H1 (cell line): Measurements from ENCODE around the gene CAMK1G. TPM values are rescaled to one million over a fixed set of nuclear protein-coding genes. Genes with fewer than 3 reads are reported as not detected.

Experiments
- CTCF ChIA-PET: fragments of 300-600 bp; sonication (Branson Sonifier 250); formaldehyde crosslinking; loops from one replicate; lab custom pipeline; 2021; ENCODE audit not compliant: partially characterized antibody; lab: Charles Lee
- POLR2A ChIA-PET: fragments of 300-600 bp; sonication (Branson Sonifier 250); formaldehyde crosslinking; loops from one replicate; lab custom pipeline; 2021; ENCODE audit warnings: inconsistent platforms; ENCODE audit not compliant: partially characterized antibody; lab: Charles Lee
- DNase-seq, 2 experiments: peaks; one replicate each; pipeline versions ENCODE4 v3.0.0 to v3.0.0-alpha.2; 2010 to 2022; ENCODE audit warnings: low spot score in 2 of 2, low read depth in 1 of 2, mixed read lengths in 1 of 2
- FAIRE-seq: peaks from 2 replicates; lab custom pipeline; 2011; peaks lifted over from hg19 to GRCh38; lab: Jason Lieb, UNC
- H2AFZ ChIP-seq: 2 replicates; pipeline ENCODE4 v1.8.1; 2012; ENCODE audit warnings: low read length, inconsistent platforms
- H2AK5ac ChIP-seq: 2 replicates; pipeline ENCODE4 v1.6.1; 2013; ENCODE audit warnings: low read depth, low read length
- H2BK120ac ChIP-seq: replicated peaks from 2 replicates; pipeline ENCODE3; 2013; ENCODE audit warnings: low read depth, low read length, inconsistent platforms
- H2BK12ac ChIP-seq: 2 replicates; pipeline ENCODE4 v1.6.1; 2013; ENCODE audit warnings: low read depth, low read length
- H2BK15ac ChIP-seq: 2 replicates; pipeline ENCODE4 v1.6.1; 2013; ENCODE audit warnings: low read length
- H2BK20ac ChIP-seq: 2 replicates; pipeline ENCODE4 v1.6.1; 2013; ENCODE audit warnings: low read length
- H2BK5ac ChIP-seq: 2 replicates; pipeline ENCODE4 v1.6.1; 2013; ENCODE audit warnings: low read depth, low read length
- H3K14ac ChIP-seq: 2 replicates; pipeline ENCODE4 v1.6.1; 2013; ENCODE audit warnings: inconsistent platforms; ENCODE audit not compliant: insufficient read length
- H3K18ac ChIP-seq: 2 replicates; pipeline ENCODE4 v1.6.1; 2013; ENCODE audit warnings: low read length; ENCODE audit errors: extremely low read depth
- H3K23ac ChIP-seq: 2 replicates; pipeline ENCODE4 v1.6.1; 2013; ENCODE audit warnings: inconsistent platforms; ENCODE audit not compliant: insufficient read length
- H3K23me2 ChIP-seq: 2 replicates; pipeline ENCODE4 v1.6.1; 2013; ENCODE audit warnings: low read depth, low read length
- H3K27ac ChIP-seq: 2 replicates; pipeline ENCODE4 v1.6.1; 2011; ENCODE audit warnings: low read depth, low read length, inconsistent platforms
- H3K27me3 ChIP-seq, 4 experiments: replicated peaks in 1 of 4; 1 replicate in 1 of 4; 2 replicates in 3 of 4; pipeline versions ENCODE4 v1.6.1 to v1.8.1; 2011 to 2013; ENCODE audit warnings: low read length in 3 of 4, mild to moderate bottlenecking in 3 of 4, inconsistent platforms in 2 of 4, mixed read lengths in 2 of 4, moderate library complexity in 1 of 4; ENCODE audit not compliant: control insufficient read depth in 3 of 4, insufficient read depth in 3 of 4; ENCODE audit errors: extremely low read depth in 1 of 4
- H3K36me3 ChIP-seq, 4 experiments: 2 replicates each; pipeline versions ENCODE4 v1.6.1 to v1.8.1; 2011 to 2013; ENCODE audit warnings: mild to moderate bottlenecking in 4 of 4, low read length in 3 of 4, moderate library complexity in 2 of 4, control low read depth in 1 of 4, inconsistent platforms in 1 of 4; ENCODE audit not compliant: insufficient read depth in 4 of 4, control insufficient read depth in 2 of 4
- H3K4ac ChIP-seq: replicated peaks from 2 replicates; pipeline ENCODE3; 2013; ENCODE audit warnings: low read length, low read depth, mixed read lengths, inconsistent platforms; ENCODE audit not compliant: insufficient read length
- H3K4me1 ChIP-seq, 4 experiments: replicated peaks in 1 of 4; 1 replicate in 1 of 4; 2 replicates in 3 of 4; pipeline versions ENCODE4 v1.6.1 to v1.8.1; 2011 to 2013; ENCODE audit warnings: low read length in 3 of 4, inconsistent platforms in 2 of 4, mixed read lengths in 1 of 4; ENCODE audit not compliant: insufficient read depth in 4 of 4, control insufficient read depth in 3 of 4
- H3K4me2 ChIP-seq, 2 experiments: 2 replicates each; pipeline versions ENCODE4 v1.6.1 to v1.8.1; 2011 to 2013; ENCODE audit warnings: low read depth in 2 of 2, low read length in 2 of 2, control low read depth in 1 of 2, inconsistent platforms in 1 of 2, mild to moderate bottlenecking in 1 of 2; ENCODE audit not compliant: insufficient read depth in 1 of 2
- H3K4me3 ChIP-seq, 4 experiments: fragments of 200-600, 300-600 bp in 1 of 4; sonication (generic), shearing (Covaris generic), sonication (Bioruptor Twin) in 1 of 4; 2 replicates each; pipeline versions ENCODE4 v1.5.1 to v1.8.1; 2011 to 2016; ENCODE audit warnings: low read length in 4 of 4, low read depth in 3 of 4, control low read depth in 2 of 4, inconsistent platforms in 2 of 4, mild to moderate bottlenecking in 2 of 4, mixed read lengths in 1 of 4, moderate library complexity in 1 of 4; ENCODE audit not compliant: insufficient read depth in 2 of 4; ENCODE audit errors: extremely low read depth in 1 of 4
- H3K56ac ChIP-seq: replicated peaks from 2 replicates; pipeline ENCODE3; 2013; ENCODE audit warnings: low read depth, mild to moderate bottlenecking, mixed read lengths, low read length, inconsistent platforms; ENCODE audit not compliant: insufficient read length
- H3K79me1 ChIP-seq: 2 replicates; pipeline ENCODE4 v1.6.1; 2013; ENCODE audit warnings: low read depth, low read length, control low read depth
- H3K79me2 ChIP-seq, 2 experiments: 2 replicates each; pipeline versions ENCODE4 v1.6.1 to v1.8.1; 2012 to 2013; ENCODE audit warnings: low read length in 2 of 2, mild to moderate bottlenecking in 2 of 2, inconsistent platforms in 1 of 2; ENCODE audit not compliant: insufficient read depth in 2 of 2, control insufficient read depth in 1 of 2
- H3K9ac ChIP-seq, 4 experiments: replicated peaks in 1 of 4; 1 replicate in 1 of 4; 2 replicates in 3 of 4; pipeline versions ENCODE4 v1.6.1 to v1.8.1; 2011 to 2013; ENCODE audit warnings: low read depth in 3 of 4, low read length in 3 of 4, control low read depth in 2 of 4, mild to moderate bottlenecking in 2 of 4, moderate library complexity in 2 of 4, inconsistent platforms in 1 of 4; ENCODE audit errors: extremely low read depth in 1 of 4
- H3K9me3 ChIP-seq, 2 experiments: 2 replicates each; pipeline versions ENCODE4 v1.6.1 to v1.8.1; 2012 to 2013; ENCODE audit warnings: mild to moderate bottlenecking in 2 of 2, moderate library complexity in 2 of 2, control low read depth in 1 of 2, inconsistent platforms in 1 of 2, low read depth in 1 of 2, low read length in 1 of 2, mixed read lengths in 1 of 2; ENCODE audit not compliant: insufficient read depth in 2 of 2
- H4K20me1 ChIP-seq, 2 experiments: replicated peaks in 1 of 2; 2 replicates each; pipeline versions ENCODE3 to v1.8.1; 2011 to 2013; ENCODE audit warnings: inconsistent platforms in 2 of 2, low read length in 2 of 2, mild to moderate bottlenecking in 1 of 2; ENCODE audit not compliant: insufficient read depth in 2 of 2, control insufficient read depth in 1 of 2
- H4K5ac ChIP-seq: 2 replicates; pipeline ENCODE4 v1.6.1; 2013; ENCODE audit warnings: low read length, low read depth, mixed read lengths, inconsistent platforms; ENCODE audit not compliant: insufficient read length
- H4K8ac ChIP-seq: 2 replicates; pipeline ENCODE4 v1.8.0; 2013; ENCODE audit warnings: mild to moderate bottlenecking, moderate library complexity, low read length, inconsistent platforms; ENCODE audit not compliant: insufficient read depth; ENCODE audit errors: extremely low read depth
- H4K91ac ChIP-seq: replicated peaks from 2 replicates; pipeline ENCODE3; 2013; ENCODE audit warnings: low read length, mixed read lengths, inconsistent platforms; ENCODE audit not compliant: insufficient read length
- ATF2 ChIP-seq: IDR thresholded peaks from 2 replicates; pipeline ENCODE4 v1.6.1; 2012; ENCODE audit warnings: low read length, inconsistent platforms
- EGR1 ChIP-seq: IDR thresholded peaks from 2 replicates; pipeline ENCODE4 v1.6.1; 2011; ENCODE audit warnings: low read depth, low read length, borderline replicate concordance
- GABPA ChIP-seq: IDR thresholded peaks from 2 replicates; pipeline ENCODE4 v1.6.1; 2011; ENCODE audit warnings: mild to moderate bottlenecking, low read length, moderate library complexity, borderline replicate concordance; ENCODE audit not compliant: insufficient read depth
- GTF2F1 ChIP-seq: IDR thresholded peaks from 2 replicates; pipeline ENCODE4 v1.6.1; 2012; ENCODE audit warnings: low read depth, low read length, improper control_type of control experiment, borderline replicate concordance
- HDAC2 ChIP-seq, 2 experiments: fragments of 300-600 bp in 1 of 2; sonication (generic) in 1 of 2; IDR thresholded peaks; 2 replicates each; pipeline ENCODE4 v1.6.1; 2011 to 2012; ENCODE audit warnings: low read depth in 2 of 2, low read length in 2 of 2, mild to moderate bottlenecking in 2 of 2, moderate library complexity in 2 of 2, borderline replicate concordance in 1 of 2, inconsistent platforms in 1 of 2
- HDAC6 ChIP-seq: IDR thresholded peaks from one replicate; pipeline ENCODE4 v1.7.1; 2012; ENCODE audit warnings: low read depth, mild to moderate bottlenecking, inconsistent platforms, low read length, moderate library complexity
- SIX5 ChIP-seq: IDR thresholded peaks from 2 replicates; pipeline ENCODE4 v1.6.1; 2011; ENCODE audit warnings: mild to moderate bottlenecking, low read depth, low read length
- TAF7 ChIP-seq: optimal IDR thresholded peaks from 2 replicates; pipeline ENCODE3; 2011; ENCODE audit warnings: low read depth, mild to moderate bottlenecking, inconsistent platforms, low read length, moderate library complexity, borderline replicate concordance
- TBP ChIP-seq: IDR thresholded peaks from 2 replicates; pipeline ENCODE4 v1.6.1; 2011; ENCODE audit warnings: low read depth, low read length, improper control_type of control experiment
- YY1 ChIP-seq: IDR thresholded peaks from 2 replicates; pipeline ENCODE4 v1.6.1; 2011; ENCODE audit warnings: low read depth, mild to moderate bottlenecking, low read length
- WGBS, 2 experiments: shearing (Covaris generic) in 1 of 2; methylation state at CpG; one replicate each; pipeline versions ENCODE4 v1.1.6 to v1.1.7; 2013 to 2015; ENCODE audit warnings: low lambda C conversion rate in 2 of 2, mixed read lengths in 2 of 2, inconsistent platforms in 1 of 2, low coverage in 1 of 2, missing lambda C conversion rate in 1 of 2; ENCODE audit not compliant: insufficient replicate concordance in 2 of 2, insufficient coverage in 1 of 2, insufficient read length in 1 of 2; ENCODE audit errors: extremely low coverage in 1 of 2, missing lambda C conversion rate in 1 of 2; 5-methylcytosine and 5-hydroxymethylcytosine counted together
- polyA plus RNA-seq, 7 experiments: library from polyadenylated mRNA; depleted of rRNA in 3 of 7; stranded (reverse) in 5 of 7; unstranded in 2 of 7; fragments of >200 nt in 5 of 7; fragments of 200-250 nt in 2 of 7; gene quantifications; 1 replicate in 5 of 7; 2 replicates in 1 of 7; 4 replicates in 1 of 7; pipeline versions ENCODE4 v1.2.1 to v1.2.3, GENCODE V29; 2011 to 2013; ENCODE audit warnings: missing spikeins in 2 of 7, mixed read lengths in 2 of 7
- total RNA-seq: library from RNA; stranded (reverse); fragmentation: NEBNext Ultra II Directional; extraction: Animal tissue kit (Norgen Biotek cat#: 25700); gene quantifications from 2 replicates; pipeline ENCODE4 v1.2.1, GENCODE V29; 2021

CAMK1G gene
- total and polyA plus RNA-seq, 2 of the 8 experiments (the other 6 are each of a cell fraction or from before 2014, with no cell fraction given): 1.00 to 1.0 TPM

GRCh38 chr1:209624558-209625549, 41.3 kb downstream of the CAMK1G start:
- Histone ChIP-seq H2BK15ac (no peak overlapping the region), H2AK5ac (no peak overlapping the region), H4K20me1 (no peaks in the 10 kb centered on the region), H3K4me2 (no peak overlapping the region), H4K91ac (no peak overlapping the region), H3K4me3 (no peak overlapping the region), H3K56ac (no peak overlapping the region), H2BK20ac (no peak overlapping the region), H3K27ac (no peak overlapping the region), H4K5ac (no peak overlapping the region), H3K9ac (no peak overlapping the region), H3K14ac (no peak overlapping the region), H3K27me3 (no peaks in the 10 kb centered on the region), H2BK12ac (no peak overlapping the region), H4K8ac (no peak overlapping the region), H3K9me3 (no peaks in the 10 kb centered on the region), H3K23ac (no peak overlapping the region), H3K4me1 (peaks cover 0 to 8% (median 3%) of the 10 kb centered on the region in 4 experiments; a peak in 3 of 7 replicates), H3K18ac (no peak overlapping the region), H3K4ac (no peak overlapping the region), H2BK5ac (no peak overlapping the region), H2AFZ (no peak overlapping the region), H3K79me1 (no peaks in the 10 kb centered on the region), H3K79me2 (no peaks in the 10 kb centered on the region), H3K36me3 (no peaks in the 10 kb centered on the region), H3K23me2 (no peaks in the 10 kb centered on the region), H2BK120ac (no peak overlapping the region)
- DNase-seq (no peak), FAIRE-seq (no peak)
- WGBS, 2 experiments: 88% methylated on average over 15 of the region's 15 CpGs; no CpG with 5 or more reads in 1 of the 2 experiments
- ChIA-PET POLR2A (no interaction called here), CTCF (interaction anchor here (0.6 to 11.4 kb wide), 14 partner anchors 14 to 1994 kb away, joined by 3 to 365 read pairs (median 5); partner anchors contain the start of gene CAMK1G)
- no peak for TF ChIP-seq HDAC2 (IDR thresholded peaks at IDR 0.05; ENCODE audit: borderline replicate concordance in 1 of 2, low read depth in 2 of 2, low read length in 2 of 2)
- TF ChIP-seq ATF2: no peak
- no peak for TF ChIP-seq TBP
- TF ChIP-seq TAF7: no peak
- no peak for TF ChIP-seq GTF2F1
- TF ChIP-seq SIX5: no peak
- no peak for TF ChIP-seq GABPA
- no peak for TF ChIP-seq EGR1
- no peak for TF ChIP-seq YY1
- no peak for TF ChIP-seq HDAC6
